Activated CD4-positive, alpha-beta T cell treated with anti-CD3 and anti-CD28 coated beads, Interleukin-2, amount 50 U/mL, for 48 hours (primary cell): Measurements from ENCODE around the gene TASP1.
"Not testable (repeated sequence)": the region's sequence is repeated elsewhere in the genome, so short reads cannot be mapped to it uniquely, and the experiment has no call there.

Source experiments
- DNase-seq, 2 experiments: peaks; one replicate each; pipeline ENCODE4 v3.0.0-alpha.2; 2020

TASP1 gene

GRCh38 chr20:13389115-13389514 is 249.6 kb downstream of the TASP1 start:
- DNase-seq: no peak

- DNase-seq: no peak
These were observed 254.6 kb downstream of the TASP1 start for GRCh38 chr20:13384132-13384531.

- DNase-seq: no peak
These were observed 255.9 kb downstream of the TASP1 start for GRCh38 chr20:13382786-13383185.

GRCh38 chr20:13380497-13381229 is 258.1 kb downstream of the TASP1 start:
- not testable (repeated sequence) for DNase-seq

GRCh38 chr20:13373400-13373799 is 265.3 kb downstream of the TASP1 start:
- DNase-seq: no peak

GRCh38 chr20:13364278-13365170 is 274.2 kb downstream of the TASP1 start:
- DNase-seq: no peak

- DNase-seq: no peak
These were observed 275.3 kb downstream of the TASP1 start for GRCh38 chr20:13363473-13363872.

- DNase-seq: not testable (repeated sequence)
These were observed 276.6 kb downstream of the TASP1 start for GRCh38 chr20:13362165-13362564.

- not testable (repeated sequence) for DNase-seq
These were observed 279.8 kb downstream of the TASP1 start for GRCh38 chr20:13358936-13359335.

GRCh38 chr20:13357782-13358181 is 280.9 kb downstream of the TASP1 start:
- DNase-seq: not testable (repeated sequence)

GRCh38 chr20:13356591-13356990 is 282.1 kb downstream of the TASP1 start:
- no peak for DNase-seq

- DNase-seq: no peak
These were observed 282.7 kb downstream of the TASP1 start for GRCh38 chr20:13355941-13356486.

GRCh38 chr20:13355411-13355810 is 283.3 kb downstream of the TASP1 start:
- DNase-seq: no peak

- no peak for DNase-seq
These were observed 285.3 kb downstream of the TASP1 start for GRCh38 chr20:13353261-13353945.

GRCh38 chr20:13349235-13349604 is 289.5 kb downstream of the TASP1 start:
- DNase-seq: no peak

GRCh38 chr20:13348311-13349234 is 290.2 kb downstream of the TASP1 start:
- no peak for DNase-seq

GRCh38 chr20:13344671-13345070 is 294.1 kb downstream of the TASP1 start:
- no peak for DNase-seq

GRCh38 chr20:13342469-13343242 is 296.1 kb downstream of the TASP1 start:
- DNase-seq: no peak

- DNase-seq: no peak
These were observed 296.9 kb downstream of the TASP1 start for GRCh38 chr20:13341737-13342393.

- no peak for DNase-seq
These were observed 298.6 kb downstream of the TASP1 start for GRCh38 chr20:13340088-13340487.
